HepG2 (cell line): ENCODE measurements around the gene THAP2. TPM values are rescaled to one million over a fixed set of nuclear protein-coding genes. Genes with fewer than 3 reads are reported as not detected.

Experiments
- AHR ChIP-seq: IDR thresholded peaks from 2 replicates; pipeline ENCODE4 v1.6.1; 2018; ENCODE audit warnings: missing genetic modification reagents, missing compliant biosample characterization
- CSRNP2 ChIP-seq: sonication (generic); formaldehyde crosslinking; conservative IDR thresholded peaks from 2 replicates; pipeline ENCODE4 v1.8.0; 2022; ENCODE audit warnings: low read depth, missing genetic modification reagents
- CTCF ChIP-seq: sonication (generic); formaldehyde crosslinking; IDR thresholded peaks from 2 replicates; pipeline ENCODE4 v1.5.0; 2020; ENCODE audit warnings: mild to moderate bottlenecking, missing genetic modification reagents, moderate library complexity
- HNRNPUL1 ChIP-seq: fragments of 200-400 bp; formaldehyde crosslinking; IDR thresholded peaks from 2 replicates; pipeline ENCODE4 v1.6.1; 2017; ENCODE audit warnings: low read depth, mild to moderate bottlenecking, low read length, moderate library complexity
- KDM2A ChIP-seq: sonication (generic); formaldehyde crosslinking; IDR thresholded peaks from 2 replicates; pipeline ENCODE4 v1.4.0; 2020; ENCODE audit warnings: low read depth, missing genetic modification reagents, borderline replicate concordance
- MNT ChIP-seq: fragments of 450-650 bp; IDR thresholded peaks from 2 replicates; pipeline ENCODE4 v1.6.1; 2016
- RARA ChIP-seq: IDR thresholded peaks from 2 replicates; pipeline ENCODE4 v1.6.1; 2016; ENCODE audit warnings: missing genetic modification reagents, missing compliant biosample characterization
- SMC3 ChIP-seq: IDR thresholded peaks from 2 replicates; pipeline ENCODE4 v1.6.1; 2011; ENCODE audit warnings: low read length, improper control_type of control experiment
- XRCC5 ChIP-seq: fragments of 200-400 bp; formaldehyde crosslinking; optimal IDR thresholded peaks from 2 replicates; pipeline ENCODE3; 2017; ENCODE audit warnings: mild to moderate bottlenecking, low read length
- ZBTB42 ChIP-seq: sonication (generic); formaldehyde crosslinking; IDR thresholded peaks from 2 replicates; pipeline ENCODE4 v1.5.0; 2020; ENCODE audit warnings: mild to moderate bottlenecking, missing genetic modification reagents
- ZXDC ChIP-seq: sonication (generic); formaldehyde crosslinking; IDR thresholded peaks from 2 replicates; pipeline ENCODE4 v1.5.0; 2020; ENCODE audit warnings: mild to moderate bottlenecking, missing genetic modification reagents
- polyA plus RNA-seq, 8 experiments: library from polyadenylated mRNA; depleted of rRNA in 3 of 8; stranded (reverse) in 7 of 8; unstranded in 1 of 8; fragments of >200 nt; fragmentation: Illumina TruSeq in 4 of 8; extraction: Trizol in 4 of 8; gene quantifications; 2 replicates each; pipeline versions ENCODE4 v1.2.1 to v1.2.3, GENCODE V29; 2011 to 2016; ENCODE audit warnings: low read depth in 4 of 8, missing spikeins in 1 of 8, mixed read lengths in 1 of 8; ENCODE audit not compliant: insufficient read depth in 1 of 8
- total RNA-seq, 5 experiments: library from RNA; depleted of rRNA; stranded (reverse); fragments of >200 nt; fragmentation: Illumina TruSeq; extraction: Trizol; gene quantifications; 2 replicates each; pipeline ENCODE4 v1.2.3, GENCODE V29; 2016; ENCODE audit warnings: low read depth in 1 of 5

The THAP2 gene
- total and polyA plus RNA-seq, 2 of the 13 experiments (the other 11 are each of a cell fraction or from before 2014, with no cell fraction given), result 5.2 to 6.2 TPM

GRCh38 chr12:71639341-71639760 is 24.8 kb upstream of the THAP2 start (continued):
- TF ChIP-seq CTCF, result peak; percentile 49
- TF ChIP-seq KDM2A (CRISPR knock-in tag), result no peak
- no peak for TF ChIP-seq ZXDC
- no peak for TF ChIP-seq HNRNPUL1
- TF ChIP-seq MNT, result no peak
- no peak for TF ChIP-seq AHR
- TF ChIP-seq XRCC5, result peak; percentile 43
- no peak for TF ChIP-seq CSRNP2 (CRISPR knock-in tag)
- peak; percentile 40; the same call in 1 of the 2 replicates for TF ChIP-seq SMC3
- no peak for TF ChIP-seq RARA (CRISPR knock-in tag)
- no peak for TF ChIP-seq ZBTB42 (CRISPR knock-in tag)
